Hepatocyte (in vitro differentiated cells): ENCODE results near the gene PLSCR2. TPM values are rescaled to one million over a fixed set of nuclear protein-coding genes. Genes with fewer than 3 reads are reported as not detected.
A peak's percentile ranks its signal among the peaks of the same experiment; 100 is the strongest.

ENCODE experiments used
- DNase-seq: peaks from one replicate; pipeline ENCODE4 v3.0.0-alpha.2; 2016; ENCODE audit warnings: low spot score
- H2AFZ ChIP-seq: fragments of 200-600 bp; sonication (generic); 2 replicates; pipeline ENCODE4 v1.6.0; 2016; ENCODE audit warnings: antibody characterized with exemption, mild to moderate bottlenecking
- H3K27ac ChIP-seq: fragments of 200-600 bp; sonication (generic); 2 replicates; pipeline ENCODE4 v1.5.1; 2016; ENCODE audit warnings: mild to moderate bottlenecking
- H3K27me3 ChIP-seq: fragments of 200-600 bp; sonication (generic); 2 replicates; pipeline ENCODE4 v1.6.1; 2016
- H3K36me3 ChIP-seq: fragments of 200-600 bp; sonication (generic); replicated peaks from 2 replicates; pipeline ENCODE4 v1.5.1; 2016; ENCODE audit warnings: low read depth; ENCODE audit not compliant: insufficient read depth
- H3K4me1 ChIP-seq: fragments of 200-600 bp; sonication (generic); 2 replicates; pipeline ENCODE4 v1.5.1; 2016; ENCODE audit warnings: mild to moderate bottlenecking, moderate library complexity; ENCODE audit not compliant: insufficient read depth
- H3K4me2 ChIP-seq: fragments of 200-600 bp; sonication (generic); 2 replicates; pipeline ENCODE4 v1.6.0; 2016
- H3K4me3 ChIP-seq: fragments of 200-600 bp; sonication (generic); 2 replicates; pipeline ENCODE4 v1.5.1; 2016; ENCODE audit warnings: mild to moderate bottlenecking
- H3K79me2 ChIP-seq: fragments of 200-600 bp; sonication (generic); 2 replicates; pipeline ENCODE4 v1.6.0; 2017; ENCODE audit warnings: mild to moderate bottlenecking
- H3K9me2 ChIP-seq: fragments of 200-600 bp; sonication (generic); replicated peaks from 2 replicates; pipeline ENCODE4 v1.6.0; 2017; ENCODE audit warnings: mild to moderate bottlenecking; ENCODE audit not compliant: insufficient read depth
- H3K9me3 ChIP-seq: fragments of 200-600 bp; sonication (generic); 2 replicates; pipeline ENCODE4 v1.5.1; 2016; ENCODE audit warnings: low read depth, mild to moderate bottlenecking
- H4K20me1 ChIP-seq: fragments of 200-600 bp; sonication (generic); 2 replicates; pipeline ENCODE4 v1.6.0; 2016; ENCODE audit warnings: mild to moderate bottlenecking; ENCODE audit not compliant: insufficient read depth, poor library complexity, severe bottlenecking
- CTCF ChIP-seq: fragments of 200-600 bp; sonication (generic); IDR thresholded peaks from 2 replicates; pipeline ENCODE4 v1.5.1; 2016; ENCODE audit warnings: antibody characterized with exemption, mild to moderate bottlenecking; ENCODE audit not compliant: poor library complexity
- EZH2 ChIP-seq: fragments of 200-600 bp; sonication (generic); IDR thresholded peaks from 2 replicates; pipeline ENCODE4 v1.6.1; 2016; ENCODE audit warnings: antibody characterized with exemption, mild to moderate bottlenecking, borderline replicate concordance
- EZH2phosphoT487 ChIP-seq: fragments of 200-600 bp; sonication (generic); IDR thresholded peaks from one replicate; pipeline ENCODE4 v1.6.1; 2018; ENCODE audit warnings: antibody characterized with exemption, mild to moderate bottlenecking, low read depth, moderate library complexity; ENCODE audit not compliant: unreplicated experiment, severe bottlenecking
- WGBS: methylation state at CpG from one replicate; pipeline ENCODE4 v1.1.6; 2016; ENCODE audit warnings: low lambda C conversion rate; ENCODE audit errors: missing lambda C conversion rate; 5-methylcytosine and 5-hydroxymethylcytosine counted together
- polyA plus RNA-seq: library from polyadenylated mRNA; unstranded; fragments of >200 nt; fragmentation: Nextera tagmentation; extraction: Ambion mirVana; gene quantifications from 2 replicates; pipeline ENCODE4 v1.2.1, GENCODE V29; 2016
- total RNA-seq: library from RNA; depleted of rRNA; stranded (reverse); fragments of >200 nt; gene quantifications from 2 replicates; pipeline ENCODE4 v1.2.3, GENCODE V29; 2014

The PLSCR2 gene
- total and polyA plus RNA-seq, 2 experiments from 2014 or later: not detected

- H3K79me2 ChIP-seq: no peaks in the 10 kb centered on the region
- H3K9me2 ChIP-seq: no peaks in the 10 kb centered on the region
- H3K36me3 ChIP-seq: no peaks in the 10 kb centered on the region
- H3K4me3 ChIP-seq: no peak overlapping the region
- no peaks in the 10 kb centered on the region for H3K27me3 ChIP-seq
- peak overlapping the region; percentile 86 for H3K27ac ChIP-seq
- peak; percentile 61 for DNase-seq
- H3K4me1 ChIP-seq: peaks cover 13% of the 10 kb centered on the region
- H3K9me3 ChIP-seq: no peaks in the 10 kb centered on the region
- TF ChIP-seq CTCF: no peak
- no peak for TF ChIP-seq EZH2
- no peak for TF ChIP-seq EZH2phosphoT487
- H2AFZ ChIP-seq: peak overlapping the region; percentile 16
- 52% methylated on average over 3 of the region's 3 CpGs for WGBS
- peak overlapping the region; percentile 43 for H3K4me2 ChIP-seq
- H4K20me1 ChIP-seq: no peaks in the 10 kb centered on the region
Observed at GRCh38 chr3:146511402-146512134, 42.2 kb upstream of the PLSCR2 start.

GRCh38 chr3:146507331-146508120 is 38.2 kb upstream of the PLSCR2 start:
- Histone ChIP-seq H3K27ac (peak overlapping the region; percentile 85), H3K9me2 (no peaks in the 10 kb centered on the region), H2AFZ (no peak overlapping the region), H3K4me3 (no peak overlapping the region), H3K4me1 (peaks cover 11% of the 10 kb centered on the region), H3K4me2 (no peak overlapping the region), H3K36me3 (no peaks in the 10 kb centered on the region), H3K79me2 (no peaks in the 10 kb centered on the region), H4K20me1 (no peaks in the 10 kb centered on the region), H3K27me3 (no peaks in the 10 kb centered on the region), H3K9me3 (no peaks in the 10 kb centered on the region)
- DNase-seq: no peak
- TF ChIP-seq CTCF (no peak), EZH2phosphoT487 (no peak), EZH2 (no peak)
- 89% methylated on average over 1 of the region's 1 CpG for WGBS

DNA sequence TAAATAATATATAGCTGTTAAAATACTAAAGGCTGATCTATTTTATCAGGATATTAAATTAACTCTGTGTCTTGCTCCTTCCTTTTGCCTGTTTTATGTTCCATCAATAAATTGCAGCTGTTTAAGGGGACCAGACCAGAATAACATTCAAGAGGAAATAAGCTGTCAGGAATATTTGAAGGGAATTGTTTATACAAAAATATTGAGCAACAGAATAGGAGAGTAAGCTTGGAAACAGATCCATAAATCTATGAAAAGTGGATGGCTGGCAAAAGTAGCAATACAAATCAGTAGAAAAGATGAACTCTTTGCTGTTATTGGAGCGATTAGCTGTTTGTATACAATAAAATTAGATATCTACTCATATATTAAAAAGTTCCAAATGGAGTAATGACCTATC is 36.2 kb upstream of the PLSCR2 start:
- Histone ChIP-seq H3K9me2 (no peaks in the 10 kb centered on the region), H2AFZ (no peak overlapping the region), H3K4me1 (peaks cover 4% of the 10 kb centered on the region), H3K4me3 (no peak overlapping the region), H3K9me3 (no peaks in the 10 kb centered on the region), H4K20me1 (no peaks in the 10 kb centered on the region), H3K79me2 (no peaks in the 10 kb centered on the region), H3K4me2 (no peak overlapping the region), H3K27me3 (no peaks in the 10 kb centered on the region), H3K27ac (peak overlapping the region; percentile 64), H3K36me3 (no peaks in the 10 kb centered on the region)
- DNase-seq: no peak
- TF ChIP-seq CTCF (no peak), EZH2phosphoT487 (no peak), EZH2 (no peak)
- 97% methylated on average over 1 of the region's 1 CpG for WGBS
